Activated CD8-positive, alpha-beta memory T cell treated with anti-CD3 and anti-CD28 coated beads for 48 hours (primary cell): Measurements from ENCODE around the gene PAQR8.
"Not testable (repeated sequence)": the region's sequence is repeated elsewhere in the genome, so short reads cannot be mapped to it uniquely, and the experiment has no call there.

Experiments
- DNase-seq, 3 experiments: peaks; one replicate each; pipeline ENCODE4 v3.0.0-alpha.2; 2020; ENCODE audit warnings: low read depth in 2 of 3, low spot score in 2 of 3

The PAQR8 gene

DNA sequence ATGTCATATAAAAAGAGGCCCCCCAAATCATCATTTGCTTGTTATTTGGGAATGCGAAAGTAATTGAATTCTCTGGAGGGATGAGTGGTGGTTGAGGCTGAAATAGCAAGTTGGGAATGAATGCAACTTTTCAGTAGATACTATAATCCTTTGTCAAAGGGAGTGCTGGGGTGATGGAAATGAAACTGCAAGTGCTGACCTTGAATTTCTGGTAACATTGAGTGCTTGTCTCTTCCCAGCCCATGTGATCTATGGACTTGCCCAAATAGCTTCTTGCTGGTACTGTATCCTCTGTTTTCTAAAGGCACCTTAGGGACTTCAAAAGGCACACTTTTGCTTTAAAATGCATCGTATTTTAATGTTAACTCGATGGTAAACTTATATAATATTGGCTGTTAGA is 14.8 kb downstream of the PAQR8 start:
- DNase-seq, result no peak

- no peak for DNase-seq
Observed at GRCh38 chr6:52377538-52378221, 15.7 kb downstream of the PAQR8 start.

DNA sequence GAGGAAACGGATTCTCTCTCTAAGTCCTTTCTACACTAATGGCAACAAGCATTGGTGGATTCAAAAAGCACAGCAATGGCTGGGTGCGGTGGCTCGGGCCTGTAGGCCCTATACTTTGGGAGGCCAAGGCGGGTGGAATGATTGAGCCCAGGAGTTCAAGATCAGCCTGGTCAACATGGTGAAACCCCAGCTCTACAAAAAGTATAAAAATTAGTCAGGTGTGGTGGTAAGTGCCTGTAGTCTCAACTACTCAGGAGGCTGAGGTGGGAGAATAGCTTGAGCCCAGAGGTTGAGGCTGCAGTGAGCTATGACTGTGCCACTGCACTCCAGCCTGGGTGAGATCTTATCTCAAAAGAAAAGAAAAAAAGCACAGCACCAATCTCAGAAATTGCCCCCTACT is 19.3 kb downstream of the PAQR8 start:
- DNase-seq, result no peak

DNA sequence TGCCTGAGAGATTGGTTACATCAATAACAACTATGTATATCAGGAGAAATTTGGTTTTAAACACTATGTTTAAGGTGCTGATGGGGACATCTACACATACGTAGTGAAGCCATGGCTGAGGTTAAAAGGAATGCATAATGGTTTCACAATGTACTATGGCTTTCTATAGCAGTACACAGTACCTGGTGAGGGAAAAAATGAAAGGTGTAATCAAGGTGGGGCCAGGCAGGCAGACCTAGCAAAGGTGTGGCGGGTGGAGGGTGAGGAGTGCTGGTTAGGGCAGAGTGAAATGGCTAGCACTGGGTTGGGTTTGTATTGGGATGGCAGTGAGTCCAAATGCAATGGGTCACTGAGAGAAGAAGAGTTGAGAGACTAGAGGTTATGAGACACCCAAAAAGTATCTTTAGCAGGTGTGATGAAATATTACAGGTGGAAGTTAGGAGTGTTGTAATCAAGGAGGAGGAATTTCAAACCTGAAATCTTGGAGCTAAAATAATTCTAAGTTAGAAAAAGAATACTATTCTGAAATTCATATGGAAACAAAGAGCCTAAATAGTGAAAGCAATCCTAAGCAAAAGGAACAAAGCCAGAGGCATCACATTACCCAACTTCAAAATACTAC is 22.3 kb downstream of the PAQR8 start:
- no peak for DNase-seq

- no peak for DNase-seq
Observed at GRCh38 chr6:52385074-52385473, 23.1 kb downstream of the PAQR8 start.

DNA sequence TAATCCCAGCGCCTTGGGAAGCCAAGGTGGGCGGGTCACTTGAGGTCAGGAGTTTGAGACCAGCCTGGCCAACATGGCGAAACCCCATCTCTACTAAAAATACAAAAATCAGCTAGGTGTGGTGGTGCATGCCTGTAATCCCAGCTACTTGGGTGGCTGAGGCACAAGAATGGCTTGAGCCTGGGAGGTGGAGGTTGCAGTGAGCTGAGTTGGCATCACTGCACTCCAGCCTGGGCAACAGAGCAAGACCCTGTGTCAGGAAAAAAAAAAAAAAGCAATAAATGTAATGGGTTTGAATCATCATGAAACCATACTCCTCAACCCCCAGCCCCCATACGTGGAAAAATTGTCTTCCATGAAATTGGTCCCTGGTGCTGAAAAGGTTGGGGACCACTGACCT is 26.2 kb downstream of the PAQR8 start:
- DNase-seq, result not testable (repeated sequence)

DNA sequence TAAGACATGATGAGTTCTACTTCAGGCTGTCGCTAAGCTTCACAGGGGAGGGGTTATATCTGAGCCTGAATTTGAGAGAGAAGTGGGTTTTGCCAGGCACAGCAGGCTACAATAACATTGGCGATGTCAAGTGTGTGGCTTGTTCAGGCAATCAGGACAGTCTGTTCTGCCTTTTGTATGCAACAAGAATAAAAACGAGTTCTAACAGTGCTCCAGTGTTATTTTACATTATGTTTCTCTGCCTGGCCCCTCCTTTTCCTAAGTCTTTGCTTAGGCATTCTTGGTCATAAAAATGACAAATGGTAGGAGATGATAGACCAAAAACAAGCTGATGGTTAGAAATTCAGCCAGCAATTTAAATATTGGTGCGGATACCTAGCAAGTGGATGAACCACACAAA is 26.8 kb downstream of the PAQR8 start:
- no peak for DNase-seq

- no peak for DNase-seq
Observed at GRCh38 chr6:52389264-52389625, 27.3 kb downstream of the PAQR8 start.

GRCh38 chr6:52389626-52390360 is 27.8 kb downstream of the PAQR8 start:
- no peak for DNase-seq

DNA sequence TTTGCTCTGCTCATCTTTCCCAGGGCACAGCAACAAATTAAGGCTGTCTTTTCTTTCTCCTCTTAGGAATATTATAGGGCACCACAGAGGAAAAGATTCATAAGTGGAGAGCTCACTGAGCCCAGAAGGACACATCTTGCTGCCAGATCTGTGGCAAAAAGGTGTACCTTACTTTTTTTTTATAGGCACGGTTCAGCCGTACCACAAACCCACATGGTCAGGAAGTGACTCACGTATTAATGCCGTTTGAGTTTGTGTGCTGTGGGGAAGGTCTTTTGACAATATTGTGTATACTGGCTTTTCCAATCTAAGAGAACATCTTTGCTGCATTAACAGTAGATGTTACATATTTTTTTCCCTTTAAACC is 28.4 kb downstream of the PAQR8 start:
- DNase-seq, result no peak

- no peak for DNase-seq
Observed at GRCh38 chr6:52391599-52391998, 29.6 kb downstream of the PAQR8 start.

DNA sequence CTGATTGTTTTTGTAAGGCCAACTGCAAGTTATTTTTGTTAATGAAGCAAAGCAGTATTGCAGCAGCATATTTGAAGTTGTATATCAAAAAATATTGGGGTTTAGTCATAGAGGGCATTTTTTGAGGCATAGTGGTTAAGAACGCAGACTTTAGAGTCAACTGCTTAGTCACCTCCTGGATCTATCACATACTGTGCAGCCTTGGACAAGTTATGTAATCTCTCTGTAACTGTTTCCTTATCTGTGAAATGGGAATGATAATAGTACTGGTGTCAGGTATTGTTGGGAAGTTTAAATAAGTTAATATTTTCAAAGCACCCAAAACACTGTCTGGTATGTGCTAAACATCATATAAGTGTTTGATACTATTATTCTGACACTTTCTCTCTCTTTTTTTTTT is 31.0 kb downstream of the PAQR8 start:
- no peak for DNase-seq

DNA sequence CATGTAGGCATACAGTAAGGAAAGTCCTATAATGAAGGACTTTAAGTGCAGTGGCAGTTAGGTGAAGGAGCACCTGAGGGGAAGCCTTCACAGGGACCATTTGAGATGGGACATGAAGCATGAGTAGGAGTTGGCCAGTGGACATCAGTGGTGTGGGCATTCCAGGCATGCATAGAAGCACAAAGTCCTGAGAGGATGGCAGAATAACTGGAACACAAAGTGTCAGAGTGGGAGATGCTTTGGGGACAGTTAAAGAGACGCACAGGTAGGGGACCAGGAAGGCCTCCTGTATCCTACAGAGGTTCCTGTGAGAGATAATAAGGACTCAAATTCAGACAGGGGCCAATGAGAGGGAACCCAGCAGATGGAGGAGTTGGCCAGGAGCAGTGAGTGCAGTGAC is 31.8 kb downstream of the PAQR8 start:
- DNase-seq, result no peak

DNA sequence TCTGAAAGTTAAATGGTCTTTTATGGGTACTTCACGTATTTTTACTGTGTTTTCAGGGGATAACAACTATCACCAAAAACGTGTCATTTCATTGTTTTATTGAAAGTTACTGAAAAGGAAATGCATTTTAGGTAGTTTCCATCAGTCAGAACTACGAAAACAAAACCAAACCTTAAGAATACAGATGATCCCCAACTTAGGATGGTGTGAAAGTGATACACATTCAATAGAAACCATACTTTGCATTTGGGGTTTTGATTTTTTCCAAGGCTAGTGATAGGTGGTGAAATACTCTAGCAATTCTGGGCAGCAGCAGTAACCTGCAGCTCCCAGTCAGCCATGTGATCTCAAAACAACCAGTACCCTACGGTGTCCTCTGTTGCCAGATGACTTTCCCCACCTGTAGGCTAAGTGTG is 32.3 kb downstream of the PAQR8 start:
- DNase-seq, result no peak

DNA sequence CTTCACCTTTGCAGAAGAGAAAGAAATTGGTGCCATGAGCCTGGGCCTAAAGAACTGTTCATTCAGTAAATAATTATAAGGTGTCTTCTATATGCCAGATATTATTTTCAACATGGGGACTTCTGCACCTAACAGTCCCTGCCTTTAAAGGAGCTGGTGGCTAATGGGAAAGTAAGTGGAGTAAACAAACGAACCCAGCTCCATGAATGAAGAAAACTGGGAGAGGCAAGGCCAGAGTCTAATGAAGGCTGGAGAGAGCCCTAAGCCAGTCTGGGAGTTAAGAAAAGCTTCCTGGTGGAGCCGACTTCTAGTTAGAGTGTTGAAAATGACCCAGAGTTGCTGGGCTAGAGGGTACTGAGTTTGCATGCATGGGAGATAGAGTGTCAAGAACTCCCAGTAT is 34.0 kb downstream of the PAQR8 start:
- no peak for DNase-seq

DNA sequence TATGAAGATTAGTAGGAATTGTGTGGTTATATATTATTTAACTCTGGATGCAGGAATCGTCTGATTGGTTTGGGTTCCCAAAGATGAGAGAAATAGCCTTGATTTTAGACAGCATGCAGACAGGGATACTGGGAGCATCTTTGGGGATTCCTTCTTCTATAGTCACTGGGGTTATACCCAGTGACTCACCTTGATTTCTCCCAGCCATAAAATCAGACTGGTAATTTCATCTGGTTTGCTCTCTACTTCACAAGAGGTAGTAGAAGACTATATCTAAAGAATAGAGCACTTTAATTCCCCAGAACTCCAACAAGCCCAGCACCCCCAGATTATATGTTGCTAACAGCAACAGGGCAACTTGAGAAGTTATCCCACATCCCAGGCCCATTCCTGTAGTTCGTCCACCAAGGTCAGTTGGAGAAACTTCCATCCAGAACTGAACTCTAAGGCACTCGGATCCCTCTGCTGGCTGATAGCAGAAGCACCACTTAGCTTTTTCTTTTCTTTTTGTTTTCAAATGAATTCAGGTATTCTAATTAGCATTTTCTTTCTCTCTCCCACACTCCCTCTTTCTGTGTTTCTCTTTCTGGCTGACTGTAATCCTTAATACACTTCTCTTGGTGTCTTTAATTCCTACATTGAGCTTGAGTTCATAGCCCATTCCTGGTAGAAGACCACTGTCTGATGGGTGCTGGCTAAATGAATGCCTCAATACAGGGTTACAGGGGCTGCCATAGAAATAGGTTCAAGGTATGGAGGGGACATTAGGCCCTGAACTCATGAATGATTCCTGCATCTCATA is 37.8 kb downstream of the PAQR8 start:
- no peak for DNase-seq

GRCh38 chr6:52400313-52401041 is 38.5 kb downstream of the PAQR8 start:
- DNase-seq, result no peak

GRCh38 chr6:52403086-52403485 is 41.1 kb downstream of the PAQR8 start:
- DNase-seq, result no peak

GRCh38 chr6:52403627-52404026 is 41.7 kb downstream of the PAQR8 start:
- no peak for DNase-seq

- DNase-seq, result no peak
Observed at GRCh38 chr6:52405243-52405642, 43.3 kb downstream of the PAQR8 start.

- no peak for DNase-seq
Observed at GRCh38 chr6:52407467-52407866, 45.5 kb downstream of the PAQR8 start.
